Measurements from ENCODE around the gene KLHL12. TPM values are rescaled to one million over a fixed set of nuclear protein-coding genes. Genes with fewer than 3 reads are reported as not detected.
A peak's percentile ranks its signal among the peaks of the same experiment; 100 is the strongest.
"Not testable (repeated sequence)": the region's sequence is repeated elsewhere in the genome, so short reads cannot be mapped to it uniquely, and the experiment has no call there.

KLHL12 gene
- total RNA-seq, 2 donors from 2014 or later, result 31.7 to 36.3 TPM

GRCh38 chr1:202956969-202957368 lies 29.9 kb upstream of the KLHL12 start:
- Mint-ChIP-seq H3K9me3 (no peaks in the 10 kb centered on the region), H3K27ac (peak overlapping the region; percentile 63 to 93), H3K36me3 (peaks cover 0 to 7% of the 10 kb centered on the region in 2 donors)
- DNase-seq (ENCODE audit: low spot score in 2 of 2), result no peak
- ATAC-seq, result no peak

DNA sequence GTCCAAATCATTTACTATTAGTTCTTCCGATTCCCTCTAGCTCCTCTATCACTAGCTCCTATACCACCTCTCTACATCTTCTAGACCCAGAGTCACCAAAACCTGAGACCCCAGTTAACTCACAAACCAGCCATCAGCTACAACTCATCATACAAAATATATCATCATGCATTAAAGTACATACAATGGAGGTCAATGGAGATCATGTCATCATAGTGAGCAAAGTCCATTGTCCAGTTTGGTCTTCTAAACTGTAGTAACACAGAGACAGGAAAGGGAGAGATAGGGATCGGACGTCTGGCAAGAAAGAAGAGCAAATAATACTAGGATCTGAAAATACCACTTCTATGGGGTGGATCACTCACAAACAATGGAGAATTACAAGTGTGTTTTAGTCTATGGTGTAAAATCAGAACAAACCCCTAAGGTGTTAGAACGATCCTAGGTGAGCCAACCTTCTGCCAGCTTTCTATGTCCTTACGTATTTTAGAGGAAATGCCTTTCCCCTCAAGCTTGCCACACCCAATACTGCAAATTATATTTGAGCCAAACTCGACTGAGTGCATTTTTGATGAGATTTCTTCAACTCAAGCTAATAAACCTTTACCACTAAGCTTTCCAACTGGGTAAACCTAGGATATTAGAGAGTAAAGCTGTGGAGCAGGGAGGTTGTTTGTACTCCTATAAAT lies 27.2 kb upstream of the KLHL12 start:
- no peaks in the 10 kb centered on the region for H3K9me3 Mint-ChIP-seq
- DNase-seq (ENCODE audit: low spot score in 2 of 2) (no peak), ATAC-seq (no peak)
- H3K36me3 Mint-ChIP-seq, result peaks cover 0 to 7% of the 10 kb centered on the region in 2 donors
- no peak overlapping the region for H3K27ac Mint-ChIP-seq

- no peak for ATAC-seq
- peak overlapping the region in 1 of 2 donors; percentile 87 for H3K27ac Mint-ChIP-seq
- no peak for DNase-seq (ENCODE audit: low spot score in 2 of 2)
Observed at GRCh38 chr1:202953392-202953791, 26.4 kb upstream of the KLHL12 start.

GRCh38 chr1:202952818-202953217 lies 25.8 kb upstream of the KLHL12 start:
- ATAC-seq, result peak; percentile 67 to 79
- peak overlapping the region in 1 of 2 donors; percentile 87 for H3K27ac Mint-ChIP-seq
- no peaks in the 10 kb centered on the region for H3K9me3 Mint-ChIP-seq
- H3K36me3 Mint-ChIP-seq, result peaks cover 0 to 7% of the 10 kb centered on the region in 2 donors
- DNase-seq (ENCODE audit: low spot score in 2 of 2), result no peak

More at GRCh38 chr1:202953392-202953791, 26.4 kb upstream of the KLHL12 start:
- no peaks in the 10 kb centered on the region for H3K9me3 Mint-ChIP-seq
- H3K36me3 Mint-ChIP-seq, result peaks cover 0 to 7% of the 10 kb centered on the region in 2 donors

GRCh38 chr1:202952099-202952498 lies 25.1 kb upstream of the KLHL12 start:
- no peak for ATAC-seq
- DNase-seq (ENCODE audit: low spot score in 2 of 2), result no peak
- no peaks in the 10 kb centered on the region for H3K9me3 Mint-ChIP-seq

DNA sequence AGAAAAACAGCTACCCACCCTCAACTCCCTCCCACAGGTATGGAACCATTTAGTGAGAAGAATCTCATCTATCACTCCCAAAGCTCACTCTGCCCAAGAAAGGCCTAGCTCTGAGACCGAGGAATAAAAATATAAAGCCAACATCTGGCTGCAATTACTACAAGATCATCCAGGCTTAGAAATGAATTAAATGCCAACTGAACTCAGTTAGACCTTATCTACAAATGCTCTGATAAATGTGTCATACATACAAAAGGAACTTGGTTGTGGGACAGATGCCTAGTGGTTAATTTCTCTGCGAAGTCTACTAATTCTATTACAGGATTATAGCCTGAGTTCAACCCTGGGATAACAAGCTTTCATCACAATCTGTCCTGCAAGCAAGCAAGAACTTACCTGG lies 24.4 kb upstream of the KLHL12 start:
- Mint-ChIP-seq H3K27ac (no peak overlapping the region), H3K9me3 (no peaks in the 10 kb centered on the region), H3K36me3 (peaks cover 0 to 6% of the 10 kb centered on the region in 2 donors)
- DNase-seq (ENCODE audit: low spot score in 2 of 2) (no peak), ATAC-seq (no peak)

More at GRCh38 chr1:202952099-202952498, 25.1 kb upstream of the KLHL12 start:
- H3K36me3 Mint-ChIP-seq, result peaks cover 0 to 7% of the 10 kb centered on the region in 2 donors
- H3K27ac Mint-ChIP-seq, result no peak overlapping the region

- Mint-ChIP-seq H3K27ac (no peak overlapping the region), H3K9me3 (no peaks in the 10 kb centered on the region), H3K36me3 (no peaks in the 10 kb centered on the region)
- ATAC-seq, result no peak
- DNase-seq (ENCODE audit: low spot score in 2 of 2), result no peak
Observed at GRCh38 chr1:202945483-202945882, 18.4 kb upstream of the KLHL12 start.

- ATAC-seq, result no peak
- Mint-ChIP-seq H3K27ac (no peak overlapping the region), H3K9me3 (no peaks in the 10 kb centered on the region), H3K36me3 (no peaks in the 10 kb centered on the region)
- DNase-seq (ENCODE audit: low spot score in 2 of 2), result no peak
Observed at GRCh38 chr1:202944438-202944921, 17.4 kb upstream of the KLHL12 start.

GRCh38 chr1:202942426-202942825 lies 15.4 kb upstream of the KLHL12 start:
- Mint-ChIP-seq H3K9me3 (no peaks in the 10 kb centered on the region), H3K27ac (no peak overlapping the region), H3K36me3 (no peaks in the 10 kb centered on the region)
- DNase-seq (ENCODE audit: low spot score in 2 of 2), result no peak
- ATAC-seq, result no peak

GRCh38 chr1:202941372-202941771 lies 14.3 kb upstream of the KLHL12 start:
- Mint-ChIP-seq H3K27ac (no peak overlapping the region), H3K9me3 (no peaks in the 10 kb centered on the region), H3K36me3 (no peaks in the 10 kb centered on the region)
- ATAC-seq (no peak), DNase-seq (ENCODE audit: low spot score in 2 of 2) (no peak)

DNA sequence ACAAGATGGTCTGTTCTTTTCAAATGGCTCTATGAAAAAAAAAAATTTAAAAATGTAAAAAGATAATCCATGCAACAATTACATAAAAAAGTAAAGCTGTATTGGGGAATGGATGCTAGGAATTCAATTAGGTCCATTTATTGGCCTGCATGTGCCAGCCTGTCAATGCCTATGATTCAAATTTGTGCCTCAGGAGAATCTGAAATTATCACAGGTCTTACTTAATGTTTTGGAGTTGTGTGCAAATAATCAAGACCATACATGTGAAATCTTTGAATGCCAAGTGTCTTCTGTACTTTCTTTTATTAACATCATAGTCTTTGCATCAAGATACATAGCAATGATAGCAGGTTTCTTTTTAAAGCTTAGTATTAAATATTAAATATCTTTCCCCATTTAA lies 13.5 kb upstream of the KLHL12 start:
- Mint-ChIP-seq H3K9me3 (no peaks in the 10 kb centered on the region), H3K27ac (no peak overlapping the region), H3K36me3 (no peaks in the 10 kb centered on the region)
- DNase-seq (ENCODE audit: low spot score in 2 of 2), result no peak
- ATAC-seq, result no peak

DNA sequence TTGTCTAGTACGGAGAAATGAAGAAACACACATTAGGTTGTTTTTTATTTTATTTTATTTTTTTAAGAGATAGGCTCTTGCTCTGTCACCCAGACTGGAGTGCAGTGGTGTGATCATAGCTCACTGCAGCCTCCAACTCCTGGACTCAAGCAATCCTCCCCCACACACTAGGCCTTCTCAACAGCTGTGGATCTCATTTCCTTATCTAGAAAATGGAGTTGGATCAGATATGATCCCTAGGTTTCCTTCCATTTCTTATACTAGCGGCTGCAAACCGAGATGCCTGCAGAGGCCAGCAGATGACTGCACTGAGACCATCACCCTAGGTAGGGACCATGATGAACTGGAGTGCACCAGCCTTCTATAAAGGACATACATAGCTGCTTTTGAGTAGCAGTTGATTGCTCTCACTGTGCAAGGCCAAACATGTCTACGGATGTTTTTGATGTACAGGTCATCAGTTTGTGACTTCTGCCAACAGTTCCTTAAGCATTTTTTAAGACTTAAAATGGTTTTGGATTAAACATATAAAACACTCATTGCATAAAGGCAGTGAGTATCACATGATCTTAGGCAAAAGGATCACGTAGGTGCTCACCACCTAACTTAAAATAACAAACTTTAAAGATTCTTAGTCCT lies 11.4 kb upstream of the KLHL12 start:
- H3K27ac Mint-ChIP-seq, result no peak overlapping the region
- ATAC-seq (no peak), DNase-seq (ENCODE audit: low spot score in 2 of 2) (no peak)
- no peaks in the 10 kb centered on the region for H3K36me3 Mint-ChIP-seq
- H3K9me3 Mint-ChIP-seq, result no peaks in the 10 kb centered on the region

DNA sequence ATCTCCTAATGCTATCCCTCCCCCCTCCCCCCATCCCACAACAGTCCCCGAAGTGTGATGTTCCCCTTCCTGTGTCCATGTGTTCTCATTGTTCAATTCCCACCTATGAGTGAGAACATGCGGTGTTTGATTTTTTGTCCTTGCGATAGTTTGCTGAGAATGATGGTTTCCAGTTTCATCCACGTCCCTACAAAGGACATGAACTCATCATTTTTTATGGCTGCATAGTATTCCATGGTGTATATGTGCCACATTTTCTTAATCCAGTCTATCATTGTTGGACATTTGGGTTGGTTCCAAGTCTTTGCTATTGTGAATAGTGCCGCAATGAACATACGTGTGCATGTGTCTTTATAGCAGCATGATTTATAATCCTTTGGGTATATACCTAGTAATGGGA lies 9.4 kb upstream of the KLHL12 start:
- DNase-seq (ENCODE audit: low spot score in 2 of 2); H3K27ac Mint-ChIP-seq; H3K9me3 Mint-ChIP-seq; H3K36me3 Mint-ChIP-seq; ATAC-seq: not testable (repeated sequence)

- H3K27ac Mint-ChIP-seq, result no peak overlapping the region
Observed at GRCh38 chr1:202935844-202936243, 8.8 kb upstream of the KLHL12 start.

GRCh38 chr1:202934755-202935154 lies 7.7 kb upstream of the KLHL12 start:
- DNase-seq (ENCODE audit: low spot score in 2 of 2), result no peak
- no peak for ATAC-seq
- H3K27ac Mint-ChIP-seq, result no peak overlapping the region
- no peaks in the 10 kb centered on the region for H3K9me3 Mint-ChIP-seq
- no peaks in the 10 kb centered on the region for H3K36me3 Mint-ChIP-seq

More at GRCh38 chr1:202935844-202936243, 8.8 kb upstream of the KLHL12 start:
- DNase-seq (ENCODE audit: low spot score in 2 of 2), result no peak
- Mint-ChIP-seq H3K9me3 (no peaks in the 10 kb centered on the region), H3K36me3 (no peaks in the 10 kb centered on the region)
- peak in 1 of 2 donors; percentile 13 for ATAC-seq

DNA sequence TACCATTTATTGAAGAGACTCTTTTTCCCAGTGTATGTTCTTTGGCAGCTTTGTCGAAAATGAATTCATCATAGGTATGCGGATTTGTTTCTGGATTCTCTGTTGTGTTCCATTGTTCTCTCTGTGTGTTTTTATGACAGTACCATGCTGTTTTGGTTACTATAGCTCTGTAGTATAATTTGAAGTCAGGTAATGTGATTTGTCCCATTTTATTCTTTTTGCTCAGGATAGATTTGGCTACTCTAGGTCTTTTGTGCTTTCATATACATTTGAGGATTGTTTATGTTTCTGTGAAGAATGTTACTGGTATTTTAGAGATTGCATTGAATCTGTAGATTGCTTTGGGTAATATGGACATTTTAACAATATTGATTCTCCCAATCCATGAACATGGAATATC lies 5.4 kb upstream of the KLHL12 start:
- ATAC-seq (no peak), DNase-seq (ENCODE audit: low spot score in 2 of 2) (no peak)
- H3K27ac Mint-ChIP-seq, result no peak overlapping the region
- H3K9me3 Mint-ChIP-seq, result no peaks in the 10 kb centered on the region
- H3K36me3 Mint-ChIP-seq, result no peaks in the 10 kb centered on the region

- no peak overlapping the region for H3K27ac Mint-ChIP-seq
- no peak for ATAC-seq
- H3K36me3 Mint-ChIP-seq, result peaks cover 8 to 26% of the 10 kb centered on the region in 2 donors
- DNase-seq (ENCODE audit: low spot score in 2 of 2), result no peak
- no peaks in the 10 kb centered on the region for H3K9me3 Mint-ChIP-seq
Observed at GRCh38 chr1:202923533-202923932, 3.5 kb downstream of the KLHL12 start.

GRCh38 chr1:202919615-202920014 lies 7.4 kb downstream of the KLHL12 start:
- H3K36me3 Mint-ChIP-seq, result peaks cover 0 to 19% of the 10 kb centered on the region in 2 donors
- no peaks in the 10 kb centered on the region for H3K9me3 Mint-ChIP-seq
- no peak overlapping the region for H3K27ac Mint-ChIP-seq
- ATAC-seq, result no peak
- DNase-seq (ENCODE audit: low spot score in 2 of 2), result no peak
